Stimulated activated CD8-positive, alpha-beta memory T cell treated with anti-CD3 and anti-CD28 coated beads, Interleukin-15, amount 100 ng/mL, for 4 hours (primary cell): ENCODE data around the gene SEZ6.

ENCODE experiments used
- DNase-seq, 2 donors: peaks; one replicate each; pipeline ENCODE4 v3.0.0-alpha.2; 2020; ENCODE audit warnings: low read depth in 2 of 2

The SEZ6 gene

DNA sequence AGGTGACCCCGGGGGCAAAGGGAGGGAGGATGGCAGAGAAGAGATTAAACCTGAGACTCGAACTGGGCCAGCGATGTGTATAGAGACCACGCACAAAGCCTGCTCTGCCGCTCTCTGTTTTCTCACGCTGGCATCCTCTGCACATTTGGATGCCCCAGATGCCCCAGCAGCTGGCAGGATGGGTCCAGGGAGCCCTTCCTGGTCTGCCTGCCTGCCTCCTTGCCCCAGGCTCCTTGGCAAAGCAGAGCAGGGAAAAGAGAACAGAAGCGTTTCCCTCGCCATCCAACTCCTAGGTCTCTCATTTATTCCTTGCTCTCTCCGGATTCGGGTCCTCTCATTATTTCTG, 31.9 kb upstream of the SEZ6 start:
- no peak for DNase-seq

DNA sequence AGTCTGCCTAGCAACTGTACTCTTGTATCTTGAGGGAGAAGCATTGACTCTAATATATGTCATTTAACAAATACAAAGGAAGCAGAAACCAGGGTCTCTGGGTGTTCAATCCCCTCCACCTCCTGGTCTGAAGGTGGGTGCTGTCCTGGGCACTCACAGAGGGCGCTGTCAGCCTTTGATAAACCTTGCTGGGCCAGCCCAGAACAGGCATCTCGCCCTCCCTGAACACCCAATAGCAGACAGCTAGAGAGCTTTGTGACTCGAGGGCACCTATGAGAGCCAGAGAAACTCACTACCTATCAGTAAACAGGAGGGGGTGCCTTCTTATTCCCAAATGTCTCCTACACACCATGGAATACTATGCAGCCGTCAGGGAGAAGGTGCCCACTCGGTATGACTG, 30.8 kb upstream of the SEZ6 start:
- no peak for DNase-seq

GRCh38 chr17:29034510-29034909, 28.7 kb upstream of the SEZ6 start:
- DNase-seq = no peak

DNA sequence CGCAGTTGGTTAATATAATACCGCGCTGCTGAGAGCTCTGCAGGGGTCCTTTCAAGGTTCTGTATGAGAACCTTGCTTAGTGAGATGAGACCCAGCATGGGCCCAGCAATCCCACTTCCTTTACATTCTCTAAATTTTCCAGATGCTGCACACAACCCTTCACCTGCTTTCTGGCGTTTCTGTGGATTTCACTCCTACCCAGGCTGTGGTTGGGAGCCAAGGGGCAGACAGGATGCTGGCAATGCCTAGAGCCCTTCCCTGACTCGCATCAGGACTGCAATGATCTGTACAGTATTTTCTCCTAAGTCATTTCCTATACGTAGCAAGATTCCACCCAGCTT, 27.0 kb upstream of the SEZ6 start:
- no peak for DNase-seq

DNA sequence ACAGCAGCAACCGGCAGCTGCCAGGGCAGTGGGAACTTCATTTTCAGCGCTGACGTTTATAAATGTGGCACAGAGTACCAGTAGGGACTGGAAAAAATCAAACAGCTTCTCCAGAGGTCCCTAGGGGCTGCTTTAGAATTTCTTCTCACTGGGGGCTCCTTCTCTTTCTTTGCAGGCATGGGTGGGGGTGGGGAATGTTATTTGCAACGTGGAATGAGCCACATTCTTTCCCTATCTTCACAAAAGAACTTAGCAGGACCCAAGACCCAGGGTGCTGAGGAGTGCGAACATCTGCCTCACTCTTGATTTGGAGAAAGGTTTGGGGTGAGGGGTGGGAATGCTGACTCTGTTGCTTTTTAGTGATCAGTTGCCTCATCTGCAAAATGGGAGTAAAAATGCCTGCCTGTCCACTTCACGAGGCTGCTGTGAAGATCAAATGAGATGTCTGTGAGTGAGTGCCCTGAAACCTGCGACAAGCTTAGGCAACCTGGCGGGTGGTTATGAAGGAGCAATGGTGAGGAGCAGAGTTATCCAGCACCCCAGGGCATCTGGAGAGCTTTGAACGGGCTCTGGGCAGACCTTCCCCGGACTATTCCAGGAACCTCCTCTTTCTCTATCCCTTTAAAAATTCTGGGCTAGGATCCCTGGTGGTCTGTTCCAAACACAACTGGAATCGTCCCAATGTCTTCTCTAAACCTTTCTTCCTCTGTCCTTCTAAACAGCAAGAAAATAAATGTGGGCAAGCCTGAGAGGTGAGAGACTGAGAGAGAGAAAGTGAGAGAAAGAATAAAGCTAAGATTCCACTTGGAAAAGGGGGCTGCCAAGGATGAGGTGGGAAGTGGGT, 26.4 kb upstream of the SEZ6 start:
- no peak for DNase-seq

GRCh38 chr17:29031488-29031887, 25.7 kb upstream of the SEZ6 start:
- no peak for DNase-seq

GRCh38 chr17:29024316-29024952, 18.6 kb upstream of the SEZ6 start:
- no peak for DNase-seq

DNA sequence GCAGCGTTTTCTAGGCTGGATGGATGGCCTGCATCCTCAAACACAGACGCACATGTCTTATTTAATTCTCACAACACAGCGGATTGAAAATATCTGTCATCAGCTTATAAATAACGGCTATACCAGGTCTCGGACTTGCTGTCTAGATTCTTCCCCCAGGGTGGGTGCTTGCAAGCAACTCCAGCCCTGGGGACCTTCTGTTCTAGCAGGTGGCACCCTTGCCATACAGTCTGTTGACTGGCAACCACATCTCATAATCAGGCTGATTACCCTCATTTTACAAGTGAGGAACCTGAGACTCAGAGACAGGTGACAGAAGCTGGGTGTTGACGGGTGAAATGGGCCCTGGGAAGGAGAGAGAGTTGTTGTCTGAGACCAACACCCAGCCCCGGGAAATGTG, 16.2 kb upstream of the SEZ6 start:
- DNase-seq = no peak

- no peak for DNase-seq
Observed at GRCh38 chr17:29021226-29021625, 15.4 kb upstream of the SEZ6 start.

- no peak for DNase-seq
Observed at GRCh38 chr17:29020576-29020975, 14.7 kb upstream of the SEZ6 start.

- no peak for DNase-seq
Observed at GRCh38 chr17:29019475-29020181, 13.8 kb upstream of the SEZ6 start.

GRCh38 chr17:29018788-29019474, 13.1 kb upstream of the SEZ6 start:
- no peak for DNase-seq

DNA sequence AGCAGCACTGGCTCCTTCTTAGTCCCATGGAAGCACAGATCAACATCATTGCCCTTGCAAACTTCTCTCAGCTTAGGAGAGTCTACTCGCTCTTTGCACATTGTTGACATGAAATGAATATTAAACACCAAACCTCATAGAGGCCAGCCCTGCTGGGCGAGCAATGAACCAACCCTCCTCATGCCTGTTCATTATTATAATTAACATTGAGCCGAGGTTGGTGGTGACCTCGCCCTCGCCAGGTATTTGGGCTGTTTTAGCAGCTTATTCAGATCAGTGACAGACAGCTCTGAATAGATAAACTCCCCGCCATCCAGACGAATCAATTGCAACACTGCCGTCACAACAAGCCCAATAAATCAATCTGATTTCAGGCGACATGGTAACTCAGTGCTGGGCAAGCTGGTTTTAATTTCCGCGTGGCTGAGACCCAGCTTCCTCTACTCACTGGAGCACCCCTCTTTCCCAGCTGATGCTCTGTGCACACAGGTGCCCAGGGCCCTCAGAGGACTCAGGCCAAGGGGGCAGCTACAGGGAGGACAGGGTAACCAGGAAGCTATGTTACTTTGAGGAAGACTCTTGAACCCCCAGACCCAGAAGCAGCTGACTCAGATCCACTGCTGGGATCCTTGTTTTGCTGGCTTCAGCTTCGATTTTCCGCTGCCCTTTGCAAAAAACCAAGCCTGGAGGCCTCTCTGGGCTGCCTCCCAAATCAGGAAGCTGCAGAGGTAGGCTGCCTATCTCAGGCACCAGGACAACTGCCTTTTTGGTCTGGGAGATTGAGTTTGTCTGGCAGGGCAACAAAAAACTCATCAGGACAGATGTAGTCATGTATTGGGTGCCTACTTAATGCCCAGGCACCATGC, 10.7 kb upstream of the SEZ6 start:
- no peak for DNase-seq

- DNase-seq = no peak
Observed at GRCh38 chr17:29014716-29015115, 8.9 kb upstream of the SEZ6 start.

GRCh38 chr17:29012535-29012934, 6.7 kb upstream of the SEZ6 start:
- DNase-seq = no peak

GRCh38 chr17:29010586-29010985, 4.8 kb upstream of the SEZ6 start:
- DNase-seq = no peak

DNA sequence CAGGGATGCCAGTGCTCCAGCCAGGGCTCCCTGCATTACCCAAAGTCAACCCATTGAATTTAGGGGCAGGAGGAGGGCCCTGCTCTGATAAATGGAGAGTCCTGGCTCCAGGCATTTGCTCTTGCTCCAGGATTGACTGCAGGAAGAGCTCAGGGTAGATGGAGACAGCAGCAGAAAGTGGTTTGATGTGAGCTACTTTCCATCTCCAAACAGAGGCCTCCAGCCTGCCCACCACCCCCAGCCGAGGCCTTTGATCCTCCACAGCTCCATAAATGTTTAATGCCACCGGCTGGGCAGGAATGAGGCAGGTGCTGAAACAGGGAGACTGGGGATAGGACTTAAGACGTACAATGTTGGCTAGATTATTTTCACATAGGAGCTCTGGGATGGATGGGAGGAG, 4.3 kb upstream of the SEZ6 start:
- no peak for DNase-seq

- no peak for DNase-seq
Observed at GRCh38 chr17:29008591-29008990, 2.8 kb upstream of the SEZ6 start.

GRCh38 chr17:29007860-29008455, 2.1 kb upstream of the SEZ6 start:
- DNase-seq = no peak

- DNase-seq = no peak
Observed at GRCh38 chr17:29007456-29007855, 1.6 kb upstream of the SEZ6 start.

- no peak for DNase-seq
Observed at GRCh38 chr17:29004081-29004692, 1.6 kb downstream of the SEZ6 start.
